SK-N-SH (cell line): ENCODE measurements around the gene PITX1. TPM values are rescaled to one million over a fixed set of nuclear protein-coding genes. Genes with fewer than 3 reads are reported as not detected.

Experiments
- CTCF ChIA-PET: fragments of 300-600, 350-600 bp; formaldehyde crosslinking; extraction: SDS; loops from one replicate; lab custom pipeline; 2021; lab: Yijun Ruan, JAX
- POLR2A ChIA-PET: fragments of 350-600 bp; sonication (Branson Sonifier 250); formaldehyde crosslinking; extraction: SDS; loops from one replicate; lab custom pipeline; 2020; ENCODE audit warnings: antibody characterized with exemption, inconsistent platforms; lab: Yijun Ruan, JAX
- DNase-seq: peaks from one replicate; pipeline ENCODE4 v3.0.0; 2012
- H2AFZ ChIP-seq: fragments of 200-600 bp; sonication (generic); 2 replicates; pipeline ENCODE4 v1.8.1; 2016; ENCODE audit warnings: antibody characterized with exemption, mild to moderate bottlenecking, low read depth
- H3F3A ChIP-seq: fragments of 200-600 bp; sonication (generic); replicated peaks from 2 replicates; pipeline ENCODE3; 2016; ENCODE audit warnings: antibody characterized with exemption, mild to moderate bottlenecking; ENCODE audit not compliant: insufficient read depth
- H3K27ac ChIP-seq, 2 experiments: fragments of 200-500 bp in 1 of 2; fragments of 200-600 bp in 1 of 2; sonication (Bioruptor generic) in 1 of 2; sonication (generic), shearing (Covaris generic) in 1 of 2; 2 replicates each; pipeline versions ENCODE4 v1.5.1 to v1.6.1; 2014 to 2016; ENCODE audit warnings: low read depth in 2 of 2, inconsistent platforms in 1 of 2, low read length in 1 of 2, mild to moderate bottlenecking in 1 of 2, mixed read lengths in 1 of 2
- H3K27me3 ChIP-seq: fragments of 200-600 bp; sonication (generic), shearing (Covaris generic); 2 replicates; pipeline ENCODE4 v1.6.1; 2016; ENCODE audit warnings: mixed run types; ENCODE audit not compliant: insufficient read depth
- H3K36me3 ChIP-seq, 2 experiments: fragments of 200-500 bp in 1 of 2; fragments of 200-600 bp in 1 of 2; sonication (Bioruptor generic) in 1 of 2; sonication (generic) in 1 of 2; replicated peaks in 1 of 2; 2 replicates each; pipeline versions ENCODE3 to v1.5.1; 2014 to 2016; ENCODE audit warnings: low read length in 1 of 2, mild to moderate bottlenecking in 1 of 2; ENCODE audit not compliant: insufficient read depth in 2 of 2, control insufficient read depth in 1 of 2
- H3K4me1 ChIP-seq, 2 experiments: fragments of 200-500 bp in 1 of 2; fragments of 200-600 bp in 1 of 2; sonication (Bioruptor generic) in 1 of 2; sonication (generic), shearing (Covaris generic) in 1 of 2; 2 replicates each; pipeline versions ENCODE4 v1.5.1 to v1.6.1; 2014 to 2016; ENCODE audit warnings: low read depth in 1 of 2, low read length in 1 of 2, mixed run types in 1 of 2; ENCODE audit not compliant: insufficient read depth in 2 of 2, control insufficient read depth in 1 of 2
- H3K4me2 ChIP-seq: fragments of 200-600 bp; sonication (generic), shearing (Covaris generic); 2 replicates; pipeline ENCODE4 v1.6.1; 2017; ENCODE audit warnings: mixed run types
- H3K4me3 ChIP-seq, 2 experiments: fragments of 200-500 bp in 1 of 2; fragments of 200-600 bp in 1 of 2; sonication (Bioruptor generic) in 1 of 2; sonication (generic), shearing (Covaris generic) in 1 of 2; 2 replicates each; pipeline versions ENCODE4 v1.5.1 to v1.8.1; 2014 to 2016; ENCODE audit warnings: low read depth in 2 of 2, inconsistent platforms in 1 of 2, low read length in 1 of 2, mild to moderate bottlenecking in 1 of 2, mixed read lengths in 1 of 2, moderate library complexity in 1 of 2
- H3K79me2 ChIP-seq: fragments of 200-600 bp; sonication (generic); 2 replicates; pipeline ENCODE4 v1.8.1; 2017; ENCODE audit warnings: mild to moderate bottlenecking; ENCODE audit not compliant: insufficient read depth
- H3K9ac ChIP-seq: fragments of 200-600 bp; sonication (generic); 2 replicates; pipeline ENCODE4 v1.6.1; 2017; ENCODE audit warnings: mixed run types
- H3K9me2 ChIP-seq: fragments of 200-600 bp; sonication (generic); 2 replicates; pipeline ENCODE4 v1.6.1; 2017; ENCODE audit warnings: mixed run types
- H3K9me3 ChIP-seq: fragments of 200-600 bp; sonication (generic); 2 replicates; pipeline ENCODE4 v1.6.1; 2017; ENCODE audit warnings: mixed run types, mild to moderate bottlenecking, moderate library complexity
- H4K20me1 ChIP-seq: fragments of 200-600 bp; sonication (generic); 2 replicates; pipeline ENCODE4 v1.6.1; 2017; ENCODE audit warnings: mild to moderate bottlenecking, mixed run types; ENCODE audit not compliant: insufficient read depth
- CHD2 ChIP-seq: fragments of 150-350 bp; IDR thresholded peaks from 2 replicates; pipeline ENCODE4 v1.6.1; 2018; ENCODE audit warnings: low read length; ENCODE audit not compliant: partially characterized antibody
- EP300 ChIP-seq, 2 experiments: IDR thresholded peaks; 2 replicates each; pipeline versions ENCODE4 v1.4.0 to v1.6.1; 2012; ENCODE audit warnings: borderline replicate concordance in 1 of 2, low read depth in 1 of 2, low read length in 1 of 2
- EZH2phosphoT487 ChIP-seq: fragments of 200-600 bp; sonication (generic); IDR thresholded peaks from 2 replicates; pipeline ENCODE4 v1.6.1; 2017; ENCODE audit warnings: low read depth, mixed run types, mild to moderate bottlenecking, antibody characterized with exemption, moderate library complexity, borderline replicate concordance
- FOXJ3 ChIP-seq: sonication (generic); formaldehyde crosslinking; IDR thresholded peaks from 2 replicates; pipeline ENCODE4 v1.5.1; 2020; ENCODE audit warnings: mild to moderate bottlenecking, missing genetic modification reagents
- GATA2 ChIP-seq: sonication (generic); formaldehyde crosslinking; IDR thresholded peaks from 2 replicates; pipeline ENCODE4 v1.5.0; 2020; ENCODE audit warnings: mild to moderate bottlenecking, missing genetic modification reagents
- IRF3 ChIP-seq: fragments of 150-350 bp; IDR thresholded peaks from 2 replicates; pipeline ENCODE4 v1.6.1; 2016; ENCODE audit warnings: mild to moderate bottlenecking, low read depth, low read length
- JUND ChIP-seq: IDR thresholded peaks from 2 replicates; pipeline ENCODE4 v1.4.0; 2012
- MAX ChIP-seq: IDR thresholded peaks from 2 replicates; pipeline ENCODE4 v1.4.0; 2012; ENCODE audit warnings: low read depth
- MEF2A ChIP-seq: IDR thresholded peaks from 2 replicates; pipeline ENCODE4 v1.4.0; 2012; ENCODE audit warnings: low read depth, borderline replicate concordance
- PBX3 ChIP-seq: IDR thresholded peaks from 2 replicates; pipeline ENCODE4; 2012
- POLR2AphosphoS5 ChIP-seq: IDR thresholded peaks from 2 replicates; pipeline ENCODE4 v1.6.1; 2012; ENCODE audit warnings: low read depth, low read length
- RCOR1 ChIP-seq: fragments of 150-350 bp; IDR thresholded peaks from 2 replicates; pipeline ENCODE4 v1.6.1; 2017; ENCODE audit warnings: antibody characterized with exemption, low read length
- RXRA ChIP-seq: IDR thresholded peaks from 2 replicates; pipeline ENCODE4 v1.4.0; 2012; ENCODE audit warnings: low read depth, mild to moderate bottlenecking, borderline replicate concordance
- SIN3A ChIP-seq: IDR thresholded peaks from 2 replicates; pipeline ENCODE4 v1.6.1; 2012; ENCODE audit warnings: low read depth, mild to moderate bottlenecking, low read length, moderate library complexity, borderline replicate concordance
- SMC3 ChIP-seq: IDR thresholded peaks from 2 replicates; pipeline ENCODE4 v1.6.1; 2012; ENCODE audit warnings: low read depth, low read length, improper control_type of control experiment
- TAF1 ChIP-seq: IDR thresholded peaks from 2 replicates; pipeline ENCODE4 v1.6.1; 2012; ENCODE audit warnings: low read depth, mild to moderate bottlenecking, low read length, moderate library complexity, borderline replicate concordance
- TCF12 ChIP-seq: IDR thresholded peaks from 2 replicates; pipeline ENCODE4 v1.4.0; 2012
- TEAD4 ChIP-seq: IDR thresholded peaks from 2 replicates; pipeline ENCODE4 v1.4.0; 2012; ENCODE audit warnings: mild to moderate bottlenecking, borderline replicate concordance; ENCODE audit not compliant: insufficient read depth
- ZBTB33 ChIP-seq: IDR thresholded peaks from 2 replicates; pipeline ENCODE4 v1.4.0; 2012; ENCODE audit warnings: low read depth, borderline replicate concordance
- WGBS: methylation state at CpG from one replicate; pipeline ENCODE4 v1.1.6; 2017; ENCODE audit warnings: low lambda C conversion rate; 5-methylcytosine and 5-hydroxymethylcytosine counted together
- polyA plus RNA-seq, 3 experiments: library from polyadenylated mRNA; depleted of rRNA; stranded (reverse); fragments of >200 nt; gene quantifications; 2 replicates each; pipeline ENCODE4 v1.2.3, GENCODE V29; 2012

The PITX1 gene
- polyA plus RNA-seq, 1 of the 3 experiments (the other 2 are of a cell fraction): not detected

- TF ChIP-seq IRF3: no peak
- TF ChIP-seq, all 33 proteins: peak for 0
Measured at GRCh38 chr5:135069895-135070657, 36.0 kb upstream of the PITX1 start (continued).

- ChIA-PET CTCF (interaction anchor here (0.7 to 1.6 kb wide), 2 partner anchors 122 to 397 kb away, joined by 3 to 7 read pairs; no protein-coding TSS in a partner anchor), POLR2A (no interaction called here)
- H2AFZ ChIP-seq: no peak overlapping the region
- H3K36me3 ChIP-seq: no peaks in the 10 kb centered on the region
- TF ChIP-seq EZH2phosphoT487 (no peak), SMC3 (no peak), TCF12 (no peak), RXRA (no peak), JUND (no peak), SIN3A (no peak), MEF2A (no peak), POLR2AphosphoS5 (no peak), MAX (no peak), GATA2 (CRISPR knock-in tag) (no peak), EP300 (IDR thresholded peaks at IDR 0.05; ENCODE audit: borderline replicate concordance in 1 of 2, low read depth in 1 of 2, low read length in 1 of 2) (no peak), FOXJ3 (CRISPR knock-in tag) (no peak), RCOR1 (no peak), TEAD4 (no peak), PBX3 (no peak), IRF3 (no peak), CHD2 (no peak), ZBTB33 (no peak), TAF1 (no peak)
- H3K9me3 ChIP-seq: no peaks in the 10 kb centered on the region
- H3K4me1 ChIP-seq: no peaks in the 10 kb centered on the region; a peak in 1 of 4 replicates
- no peaks in the 10 kb centered on the region for H3F3A ChIP-seq
- no peak for DNase-seq
- no peak overlapping the region for H3K27ac ChIP-seq
- WGBS: 62% methylated on average over 9 of the region's 15 CpGs
- no peak overlapping the region for H3K9ac ChIP-seq
- H3K4me3 ChIP-seq: no peak overlapping the region
- H3K79me2 ChIP-seq: no peaks in the 10 kb centered on the region
- no peak overlapping the region for H3K4me2 ChIP-seq
- H3K27me3 ChIP-seq: no peaks in the 10 kb centered on the region; the same call in none of the 2 replicates
- H4K20me1 ChIP-seq: no peaks in the 10 kb centered on the region
- H3K9me2 ChIP-seq: no peaks in the 10 kb centered on the region
Measured at GRCh38 chr5:135069016-135069770, 35.2 kb upstream of the PITX1 start.
